NOMO-1 treated with dmso at 0.1 percent for 144 hours (cell line): ENCODE results near the gene HTR4.
"Not testable (repeated sequence)": the region's sequence is repeated elsewhere in the genome, so short reads cannot be mapped to it uniquely, and the experiment has no call there.

ENCODE experiments used
- DNase-seq: peaks from one replicate; lab custom pipeline; 2025; ENCODE audit not compliant: unreplicated experiment; lab: John Stamatoyannopoulos, UW

The HTR4 gene, protein sequence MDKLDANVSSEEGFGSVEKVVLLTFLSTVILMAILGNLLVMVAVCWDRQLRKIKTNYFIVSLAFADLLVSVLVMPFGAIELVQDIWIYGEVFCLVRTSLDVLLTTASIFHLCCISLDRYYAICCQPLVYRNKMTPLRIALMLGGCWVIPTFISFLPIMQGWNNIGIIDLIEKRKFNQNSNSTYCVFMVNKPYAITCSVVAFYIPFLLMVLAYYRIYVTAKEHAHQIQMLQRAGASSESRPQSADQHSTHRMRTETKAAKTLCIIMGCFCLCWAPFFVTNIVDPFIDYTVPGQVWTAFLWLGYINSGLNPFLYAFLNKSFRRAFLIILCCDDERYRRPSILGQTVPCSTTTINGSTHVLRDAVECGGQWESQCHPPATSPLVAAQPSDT

DNA sequence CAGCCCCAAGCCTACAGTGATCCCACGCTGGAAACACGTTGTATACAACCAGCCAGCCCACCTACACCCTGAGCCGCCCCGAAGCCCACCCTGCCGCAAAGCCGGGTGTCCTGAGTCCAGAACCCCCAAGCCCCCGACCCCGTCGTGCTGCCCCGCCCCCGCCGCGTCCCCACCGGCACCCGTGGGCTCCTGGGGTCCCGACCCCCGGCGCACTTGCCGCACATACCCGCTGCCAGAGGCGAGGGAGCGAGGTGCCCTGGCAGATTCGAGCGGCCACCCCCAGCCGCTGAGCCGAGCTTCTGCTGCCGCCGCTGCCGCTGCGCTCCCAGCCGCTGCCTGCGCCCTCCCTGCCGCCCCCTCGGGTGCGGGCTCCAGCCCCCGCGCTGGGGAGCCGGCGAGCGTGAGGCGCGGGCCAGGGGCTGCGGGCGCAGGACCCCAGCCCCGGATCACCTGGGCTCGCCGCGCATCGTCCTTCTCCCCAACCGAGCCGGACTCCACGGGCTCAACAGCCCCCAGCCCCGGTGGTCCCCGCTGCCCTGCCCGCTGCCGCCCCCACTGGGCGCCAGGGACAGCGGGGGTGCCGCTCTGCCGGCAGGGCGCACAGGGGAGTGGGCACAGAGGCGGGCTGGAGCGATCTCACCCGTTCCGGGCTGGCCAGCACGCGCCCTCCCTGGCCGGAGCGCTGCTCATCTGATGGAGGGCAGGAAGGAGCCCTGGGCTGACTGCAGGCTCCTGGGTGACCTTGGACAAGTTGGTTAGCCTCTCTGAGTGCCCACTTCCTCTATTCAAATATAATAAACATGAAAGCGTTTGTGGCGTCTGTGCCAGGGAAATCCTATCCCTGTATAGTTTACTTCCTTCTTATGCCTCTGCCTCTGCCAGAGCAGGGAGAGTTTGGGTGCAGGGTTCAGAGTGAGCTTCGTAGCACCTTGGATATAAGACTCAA, at the start of gene HTR4:
Gene HTR4 (minus strand): TSS at position 692 of the 946 bp plus-strand sequence. CDS start 17,513 bp downstream, outside the sequence.
- no peak for DNase-seq

DNA sequence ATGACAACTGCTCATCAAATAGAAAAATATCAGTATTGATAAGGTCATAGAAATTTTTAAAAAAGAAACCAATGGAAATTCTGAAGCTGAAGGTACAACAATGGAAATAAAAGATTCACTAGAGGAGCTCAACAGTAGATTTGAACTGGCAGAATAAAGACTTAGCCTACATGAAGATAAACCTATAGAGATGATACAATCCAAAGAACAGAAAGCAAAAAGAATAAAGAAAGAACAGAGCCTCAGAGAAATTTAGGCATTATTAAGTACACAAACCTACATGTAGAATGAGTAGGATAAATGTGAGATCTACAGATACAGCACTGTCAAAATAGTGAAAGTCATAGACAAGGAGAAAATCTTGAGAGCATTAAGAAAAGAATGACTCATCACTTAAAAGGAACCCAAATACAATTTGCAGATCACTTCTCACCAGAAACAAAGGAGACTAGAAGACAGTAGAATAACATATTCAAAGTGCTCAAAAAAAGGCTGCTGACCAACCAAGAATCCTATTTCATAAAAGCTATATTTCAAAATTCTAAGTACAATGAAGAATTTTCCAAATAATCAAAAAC, 47.8 kb upstream of the HTR4 start:
- DNase-seq: no peak

DNA sequence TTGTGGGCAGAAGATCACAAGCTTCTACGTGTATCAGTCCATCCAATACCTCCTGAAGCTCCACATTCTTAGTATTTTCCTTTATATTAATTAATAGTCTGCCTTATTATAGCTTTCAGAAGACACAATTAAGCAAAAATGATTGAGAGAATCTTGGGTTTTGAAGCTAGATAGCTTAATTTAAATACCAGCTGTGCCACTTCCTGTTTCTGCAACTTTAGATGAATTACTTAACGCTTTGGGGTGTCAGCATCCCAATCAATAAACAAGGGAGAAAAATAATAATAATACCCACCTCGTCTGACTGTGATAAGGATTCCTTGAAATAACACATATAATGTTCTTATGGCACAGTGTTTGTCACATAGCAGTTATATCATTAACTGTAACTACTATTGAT, 44.7 kb upstream of the HTR4 start:
- no peak for DNase-seq

DNA sequence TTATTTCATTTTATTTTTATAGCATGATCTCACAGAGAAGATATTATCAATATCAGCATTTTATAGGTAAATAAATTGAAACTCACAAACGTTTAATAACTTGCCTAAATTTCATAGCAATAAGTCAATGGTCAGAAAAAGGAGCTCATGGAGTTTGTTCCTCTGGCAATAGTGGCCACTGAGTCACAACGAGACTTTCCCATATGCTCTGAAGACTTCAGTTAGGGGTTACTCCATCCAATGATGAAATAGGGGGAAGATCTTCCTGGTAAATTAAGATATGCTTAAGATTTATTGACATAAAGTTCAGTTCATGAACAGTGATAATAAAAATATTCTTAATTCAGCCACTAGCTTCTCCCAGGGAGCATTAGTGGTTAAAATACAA, 43.5 kb upstream of the HTR4 start:
- DNase-seq: no peak

DNA sequence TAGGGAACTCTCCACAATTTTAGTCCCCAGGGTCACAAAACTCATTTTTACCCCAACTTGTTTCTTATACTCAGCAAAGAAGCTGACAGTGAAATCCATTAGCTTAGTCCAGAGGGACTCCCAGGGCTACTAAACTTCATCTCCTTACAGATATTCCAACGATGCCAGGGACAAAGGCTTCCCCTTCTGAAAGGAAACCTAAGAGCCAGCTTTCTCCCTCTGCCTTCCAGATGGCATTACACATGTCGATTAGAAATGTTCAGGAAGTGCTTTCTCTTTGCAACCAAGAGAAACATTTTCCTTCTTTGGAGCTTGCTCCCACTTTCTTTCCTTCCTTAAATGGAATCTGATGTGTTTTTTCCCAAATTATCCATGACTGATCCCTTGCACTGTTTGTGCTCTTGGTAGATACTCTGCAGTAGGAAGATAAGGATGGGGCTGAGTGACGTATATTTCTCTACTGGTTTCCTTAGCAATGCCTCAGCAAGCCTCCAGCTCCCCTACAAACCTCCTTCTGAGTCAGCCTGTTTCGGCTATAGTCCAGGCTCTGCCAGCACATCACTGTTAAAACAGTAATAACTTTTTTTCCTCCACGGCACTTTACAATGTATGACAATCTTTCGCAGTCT, 43.0 kb upstream of the HTR4 start:
- no peak for DNase-seq

DNA sequence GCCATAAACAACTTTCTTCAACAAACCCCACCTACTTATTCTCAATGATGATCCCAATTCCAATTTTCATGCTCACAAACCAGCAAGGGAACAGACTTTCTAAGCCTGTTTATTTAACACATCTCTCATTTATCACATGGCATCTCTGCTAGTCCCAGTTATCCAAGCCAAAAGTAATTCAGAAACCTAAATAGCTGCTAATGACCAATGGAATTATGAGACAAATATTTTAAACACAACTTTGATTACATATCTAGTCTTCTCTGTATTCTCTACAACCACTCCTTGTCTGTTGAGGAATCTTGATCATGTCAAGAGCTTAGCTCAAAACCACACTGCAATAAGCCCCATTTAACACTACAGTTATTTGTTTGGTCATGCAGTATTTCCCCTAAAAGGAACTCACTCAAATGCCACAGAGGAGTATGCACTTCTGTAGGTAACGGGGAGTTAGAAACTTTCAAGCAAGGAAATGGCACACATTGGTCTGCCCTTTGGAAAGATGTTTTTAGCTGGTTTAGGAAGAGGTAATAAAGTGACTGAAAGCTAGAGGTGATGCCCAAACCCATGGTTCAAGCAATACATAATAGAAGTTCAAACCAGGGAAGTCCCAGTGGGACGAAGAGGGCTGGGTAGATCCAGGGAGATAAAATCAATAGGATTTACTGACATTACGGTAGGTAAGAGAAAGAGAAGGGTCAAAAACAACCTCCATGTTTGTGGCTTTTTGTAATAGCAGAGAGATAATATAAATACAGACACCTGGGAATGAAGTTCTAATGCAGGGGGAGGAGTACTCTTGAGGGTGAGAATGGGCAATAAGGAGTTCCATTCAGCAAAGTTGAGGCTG, 42.1 kb upstream of the HTR4 start:
- no peak for DNase-seq

DNA sequence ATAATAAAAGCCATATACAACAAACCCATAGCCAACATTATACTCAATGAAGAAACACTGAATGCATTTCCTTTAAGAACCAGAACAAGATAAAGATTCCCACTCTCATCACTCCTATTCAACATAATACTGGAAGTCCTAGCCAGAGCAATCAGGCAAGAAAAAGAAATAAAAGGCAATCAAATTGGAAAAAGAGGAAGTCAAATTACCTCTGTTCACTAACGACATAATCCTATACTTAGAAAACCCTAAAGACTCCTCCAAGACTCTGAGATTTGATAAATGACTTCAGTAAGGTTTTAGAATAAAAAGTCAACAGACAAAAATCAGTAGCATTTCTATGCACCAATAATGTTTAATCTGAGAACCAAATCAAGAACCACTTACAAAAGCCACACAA, 36.6 kb upstream of the HTR4 start:
- no peak for DNase-seq

DNA sequence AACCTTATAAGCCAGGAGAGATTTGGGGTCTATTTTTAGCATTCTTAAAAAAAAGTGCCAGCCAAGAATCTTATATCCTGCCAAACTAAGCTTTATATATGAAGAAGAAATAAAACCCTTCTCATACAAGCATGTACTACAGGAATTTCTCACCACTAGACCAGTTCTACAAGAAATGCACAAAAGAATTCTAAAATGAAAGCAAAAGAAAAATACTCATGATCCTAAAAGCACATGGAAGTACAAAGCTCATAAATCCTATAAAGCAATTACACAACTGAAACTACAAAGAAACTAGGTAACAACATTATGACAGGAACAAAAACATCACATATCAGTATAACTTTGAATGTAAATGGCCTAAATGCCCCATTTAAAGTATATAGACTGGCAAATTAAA, 34.5 kb upstream of the HTR4 start:
- DNase-seq: no peak

DNA sequence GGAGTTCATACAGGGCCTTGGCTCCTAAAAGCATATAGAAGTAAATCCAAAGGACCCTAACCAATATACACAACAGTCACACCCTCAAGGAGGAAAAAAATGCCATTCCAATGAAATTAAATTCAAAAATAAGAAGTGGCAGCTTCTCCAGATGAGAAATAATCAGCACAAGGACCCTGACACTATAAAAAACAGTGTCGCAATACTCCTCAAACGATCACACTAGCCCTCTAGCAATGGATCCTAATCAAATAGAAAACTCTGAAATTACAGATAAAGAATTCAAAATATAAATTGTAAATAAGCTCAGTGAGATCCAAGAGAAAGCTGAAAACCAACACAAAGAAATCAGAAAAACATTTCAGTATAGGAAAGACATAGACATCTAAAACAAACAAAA, 33.5 kb upstream of the HTR4 start:
- no peak for DNase-seq

DNA sequence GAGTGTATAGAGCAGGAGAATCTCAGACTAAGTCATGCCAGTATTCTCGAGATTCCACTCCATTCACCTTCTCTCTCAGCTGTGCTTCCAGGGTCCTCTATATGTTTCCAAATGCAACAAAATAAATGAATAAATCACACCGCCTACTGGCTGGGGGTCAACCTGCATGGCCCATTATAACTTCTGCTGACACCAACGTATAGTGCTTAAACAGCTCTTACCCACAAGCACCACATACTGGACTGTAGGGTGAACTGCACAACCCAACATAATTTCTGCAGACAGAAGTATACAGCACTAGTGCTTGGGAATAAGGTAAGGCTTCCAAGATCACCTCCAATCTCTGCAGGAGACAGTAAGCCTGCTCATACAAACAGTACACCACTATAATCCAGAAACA, 33.1 kb upstream of the HTR4 start:
- no peak for DNase-seq

DNA sequence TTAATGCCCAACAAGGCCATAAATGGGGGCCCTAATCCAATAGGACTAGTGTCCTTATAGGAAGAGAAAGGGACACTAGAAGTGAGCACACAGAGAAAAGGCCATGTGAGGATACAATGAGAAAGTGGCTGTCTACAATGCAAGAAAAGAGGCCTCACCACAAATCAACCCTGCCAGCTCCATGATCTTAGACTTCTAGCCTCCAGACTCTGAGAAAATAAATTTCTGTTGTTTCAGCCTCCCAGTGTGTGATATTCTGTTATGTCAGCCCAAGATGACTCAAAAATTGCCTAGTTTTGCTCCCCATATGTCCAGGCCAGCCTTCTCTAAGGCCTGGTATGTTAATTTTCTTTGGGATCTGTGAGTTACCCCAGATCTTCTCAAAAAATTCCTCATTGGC, 32.3 kb upstream of the HTR4 start:
- no peak for DNase-seq

DNA sequence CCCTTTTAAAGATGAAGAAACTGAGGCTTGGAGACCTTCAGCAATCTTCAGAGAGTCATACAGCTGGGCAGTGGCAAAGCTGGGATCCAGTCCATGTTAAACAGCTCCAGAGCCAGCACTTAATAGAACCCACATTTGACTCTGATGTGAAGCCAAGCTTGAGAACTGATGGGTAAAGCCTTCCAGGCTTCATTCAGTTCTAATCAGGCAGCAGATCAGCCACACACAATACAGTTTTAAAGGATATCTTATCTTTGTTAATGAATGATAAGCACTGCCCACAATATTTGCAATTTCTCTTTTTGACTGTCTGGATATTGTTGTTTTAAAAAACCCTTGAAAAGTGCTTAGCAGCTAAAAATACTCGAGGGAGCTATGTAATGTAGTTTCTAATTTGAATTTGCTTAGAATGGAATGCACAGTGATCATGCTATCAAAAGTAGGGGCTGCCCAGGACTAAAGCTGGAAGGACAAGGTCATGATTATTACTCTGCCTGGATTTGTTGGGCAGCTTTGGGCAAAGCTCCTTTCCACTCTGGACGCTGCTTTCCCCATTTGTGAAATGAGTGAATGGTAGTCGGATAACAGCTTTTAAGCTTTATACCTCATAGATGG, 31.3 kb upstream of the HTR4 start:
- DNase-seq: no peak

DNA sequence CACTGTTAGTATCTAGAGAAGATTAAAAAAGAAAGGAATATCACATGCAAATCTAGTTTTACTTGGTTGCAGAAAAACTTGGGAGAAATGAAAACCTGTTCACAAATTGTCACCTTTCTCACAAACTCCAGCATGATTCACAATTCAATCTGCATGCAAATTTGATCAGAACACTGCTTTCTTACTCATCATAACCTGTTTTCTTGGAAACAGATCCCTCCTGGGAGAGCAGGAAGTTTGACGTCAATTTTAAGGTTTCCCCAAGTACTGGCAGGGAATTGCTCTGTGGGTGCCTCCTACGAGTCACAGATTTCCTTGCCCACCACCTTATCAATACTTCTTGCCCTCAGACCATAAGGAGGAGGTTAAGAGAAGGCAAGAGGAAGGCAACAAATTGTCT, 30.2 kb upstream of the HTR4 start:
- DNase-seq: no peak

DNA sequence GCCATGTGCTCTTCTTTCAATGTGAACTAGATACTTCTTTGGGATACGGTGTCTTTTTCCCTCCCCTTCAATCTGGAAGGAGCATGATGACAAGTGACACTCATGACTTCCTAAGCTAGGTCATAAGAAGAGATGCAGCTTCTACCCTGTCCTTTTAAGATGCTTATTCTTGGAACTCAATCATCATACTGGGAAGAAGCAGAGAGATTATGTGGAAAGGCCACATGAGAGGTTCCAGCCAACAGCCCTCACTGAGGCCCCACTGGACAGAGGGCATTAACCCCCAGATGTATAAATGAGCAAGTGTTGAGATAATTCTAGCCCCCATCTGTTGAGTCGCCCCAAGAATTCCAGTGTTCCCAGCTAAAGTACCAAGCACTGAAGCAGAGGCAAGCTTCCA, 29.3 kb upstream of the HTR4 start:
- no peak for DNase-seq

DNA sequence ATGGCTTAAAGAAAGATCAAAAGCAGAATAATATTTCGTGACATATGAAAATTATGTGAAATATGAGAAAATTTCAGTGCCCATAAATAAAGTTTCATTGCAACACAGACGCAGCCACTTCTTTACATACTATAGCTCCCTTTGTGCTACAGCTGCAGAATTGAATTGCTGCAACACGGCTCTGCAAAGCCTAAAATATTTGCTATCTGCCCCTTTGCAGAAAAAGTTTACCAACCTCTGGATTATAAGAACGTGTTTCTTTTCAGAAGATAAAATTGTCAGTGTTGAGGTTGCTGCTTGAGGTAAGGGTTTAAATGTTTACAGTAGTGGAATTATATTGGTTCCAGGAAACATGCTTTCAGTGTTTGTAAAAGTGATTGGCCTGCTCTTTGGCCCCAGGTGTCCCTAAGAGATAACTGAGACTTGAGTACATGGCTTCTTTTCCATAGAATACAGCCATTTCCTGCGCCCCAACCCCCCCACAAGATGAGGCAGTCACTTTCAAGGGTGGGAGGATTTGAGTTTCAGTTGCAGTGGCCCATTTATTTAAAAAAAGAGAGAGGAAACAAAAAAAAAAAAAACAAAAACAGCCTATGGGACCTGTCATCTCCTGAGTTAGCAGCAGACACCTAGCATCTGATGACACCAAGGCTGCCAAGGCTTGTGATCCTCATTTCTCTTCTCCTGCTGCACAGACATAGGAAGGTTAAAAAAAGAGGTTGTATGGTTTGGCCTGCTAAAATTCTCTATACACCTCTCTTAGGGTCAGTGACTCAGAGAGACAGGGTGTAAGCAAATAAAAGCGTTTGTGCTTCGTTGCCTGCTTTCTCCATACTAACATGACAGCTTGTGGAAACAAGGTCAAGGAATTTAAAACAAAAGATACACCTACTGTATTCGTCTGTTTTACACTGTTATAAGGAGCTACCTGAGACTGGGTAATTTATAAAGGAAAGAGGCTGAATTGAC, 28.0 kb upstream of the HTR4 start:
- DNase-seq: no peak

DNA sequence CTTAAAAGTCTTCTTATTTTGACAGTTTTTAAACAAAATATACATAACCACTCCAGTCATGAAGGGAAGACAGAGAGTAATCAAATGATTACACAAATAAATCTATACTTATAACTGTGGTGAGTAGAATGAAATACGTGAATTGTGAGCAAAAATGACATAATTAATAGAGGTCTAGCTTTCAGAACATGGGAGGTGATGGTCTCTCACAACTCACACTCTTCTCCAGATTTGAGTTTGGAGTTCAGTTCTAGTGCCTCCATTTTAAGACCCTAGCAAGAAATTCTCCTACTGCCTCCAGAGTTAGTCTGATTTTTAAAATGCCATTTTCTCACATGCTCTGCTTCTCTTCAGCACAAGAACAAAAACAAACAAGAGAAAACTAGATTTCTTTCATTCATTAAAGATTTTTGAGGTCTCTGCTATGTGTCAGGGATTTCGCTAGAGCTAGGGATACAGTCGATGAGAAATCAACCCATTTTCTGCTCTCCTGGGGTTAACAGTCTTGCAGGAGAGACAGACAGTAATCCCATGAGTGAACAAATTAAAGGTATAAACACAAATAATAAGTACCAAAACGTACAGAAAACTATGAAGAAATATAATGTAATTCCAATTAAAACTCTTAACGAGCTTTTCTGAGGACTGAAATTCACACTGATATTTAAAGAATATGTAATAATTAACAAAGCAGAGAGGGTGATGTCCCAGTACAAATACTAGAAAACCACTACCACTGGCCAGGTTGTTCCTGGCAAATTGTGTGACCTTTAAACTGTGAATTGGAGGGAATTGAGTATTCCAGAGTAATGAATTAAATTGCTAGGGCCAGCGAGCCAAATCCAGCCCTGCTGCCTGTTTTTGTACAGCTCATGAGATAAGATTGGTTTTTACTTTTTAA, 27.1 kb upstream of the HTR4 start:
- DNase-seq: no peak

DNA sequence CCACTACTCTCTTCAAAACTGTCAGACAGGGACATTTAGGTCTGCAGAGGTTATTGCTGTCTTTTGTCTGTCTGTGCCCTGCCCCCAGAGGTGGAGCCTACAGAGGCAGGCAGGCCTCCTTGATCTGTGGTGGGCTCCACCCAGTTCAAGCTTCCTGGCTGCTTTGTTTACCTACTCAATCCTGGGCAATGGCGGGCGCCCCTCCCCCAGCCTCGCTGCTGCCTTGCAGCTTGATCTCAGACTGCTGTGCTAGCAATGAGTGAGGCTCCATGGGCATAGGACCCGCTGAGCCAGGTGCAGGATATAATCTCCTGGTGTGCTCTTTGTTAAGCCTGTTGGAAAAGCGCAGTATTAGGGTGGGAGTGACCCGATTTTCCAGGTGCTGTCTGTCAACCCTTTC, 19.4 kb upstream of the HTR4 start:
- not testable (repeated sequence) for DNase-seq

DNA sequence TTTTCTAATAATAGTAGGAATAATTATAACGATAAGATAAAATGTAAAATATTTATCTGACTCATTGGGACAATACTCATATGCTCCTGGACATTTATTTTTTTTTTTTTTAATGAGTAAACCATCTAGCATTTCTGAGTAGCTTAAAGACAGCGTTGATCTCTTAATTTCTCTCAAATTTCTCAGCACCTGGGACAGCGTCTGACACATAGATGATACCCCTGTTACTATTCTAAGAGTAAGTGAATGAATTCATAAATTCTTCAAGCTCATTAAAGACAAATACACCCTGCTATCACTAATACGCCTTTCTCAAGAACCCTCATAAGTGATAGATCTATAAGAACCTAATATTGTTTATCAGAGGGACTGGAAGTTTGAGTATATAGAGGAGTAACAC, 12.0 kb upstream of the HTR4 start:
- DNase-seq: no peak
